Neural cell (in vitro differentiated cells): ENCODE results near the gene PRKG1. TPM values are rescaled to one million over a fixed set of nuclear protein-coding genes. Genes with fewer than 3 reads are reported as not detected.

Experiments
- H2AFZ ChIP-seq: fragments of 200-600, 300-800 bp; sonication (generic), shearing (Covaris generic); 2 replicates; pipeline ENCODE4 v1.6.0; 2014; ENCODE audit warnings: low read depth, mild to moderate bottlenecking, antibody characterized with exemption, low read length, moderate library complexity
- H3F3A ChIP-seq: fragments of 200-600 bp; shearing (Covaris generic); 2 replicates; pipeline ENCODE4 v1.6.1; 2016; ENCODE audit warnings: mild to moderate bottlenecking, moderate library complexity, mixed read lengths, antibody characterized with exemption, low read length; ENCODE audit not compliant: insufficient read depth, poor library complexity, severe bottlenecking
- H3K27ac ChIP-seq: fragments of 200-600, 300-800 bp; sonication (generic), shearing (Covaris generic); 2 replicates; pipeline ENCODE4 v1.5.1; 2014; ENCODE audit warnings: mild to moderate bottlenecking, low read length, moderate library complexity
- H3K27me3 ChIP-seq: fragments of 300-800, 200-600 bp; sonication (generic), shearing (Covaris generic); 2 replicates; pipeline ENCODE4 v1.6.0; 2014; ENCODE audit warnings: mild to moderate bottlenecking, low read depth, low read length, moderate library complexity; ENCODE audit not compliant: insufficient read depth
- H3K36me3 ChIP-seq: fragments of 300-800, 200-600 bp; sonication (generic), shearing (Covaris generic); 2 replicates; pipeline ENCODE4 v1.5.1; 2014; ENCODE audit warnings: mild to moderate bottlenecking, antibody characterized with exemption, low read length, moderate library complexity; ENCODE audit not compliant: insufficient read depth
- H3K4me2 ChIP-seq: fragments of 300-800, 200-600 bp; sonication (generic), shearing (Covaris generic); 2 replicates; pipeline ENCODE4 v1.6.0; 2014; ENCODE audit warnings: mild to moderate bottlenecking, low read length
- H3K4me3 ChIP-seq: fragments of 300-800, 200-600 bp; sonication (generic), shearing (Covaris generic); 2 replicates; pipeline ENCODE4 v1.5.1; 2014; ENCODE audit warnings: mild to moderate bottlenecking, low read length, moderate library complexity
- H3K79me2 ChIP-seq: fragments of 200-600 bp; shearing (Covaris generic); replicated peaks from 2 replicates; pipeline ENCODE4 v1.6.0; 2014; ENCODE audit warnings: mild to moderate bottlenecking, low read length, moderate library complexity; ENCODE audit not compliant: insufficient read depth
- H3K9ac ChIP-seq: fragments of 300-800, 200-600 bp; sonication (generic), shearing (Covaris generic); 2 replicates; pipeline ENCODE4 v1.6.1; 2016; ENCODE audit warnings: mild to moderate bottlenecking, low read length, mixed read lengths
- H3K9me2 ChIP-seq: fragments of 200-600 bp; shearing (Covaris generic); 2 replicates; pipeline ENCODE4 v1.6.1; 2016; ENCODE audit warnings: mild to moderate bottlenecking, low read length, mixed read lengths; ENCODE audit not compliant: insufficient read depth
- H3K9me3 ChIP-seq: fragments of 200-600, 300-800 bp; sonication (generic), shearing (Covaris generic); 2 replicates; pipeline ENCODE4 v1.6.1; 2016; ENCODE audit warnings: mild to moderate bottlenecking, mixed run types, low read length, moderate library complexity, mixed read lengths
- H4K20me1 ChIP-seq: fragments of 200-600 bp; shearing (Covaris generic); 2 replicates; pipeline ENCODE4 v1.6.1; 2016; ENCODE audit warnings: mild to moderate bottlenecking, mixed run types; ENCODE audit not compliant: insufficient read depth
- EP300 ChIP-seq: fragments of 450-650 bp; conservative IDR thresholded peaks from 2 replicates; pipeline ENCODE4 v1.6.1; 2014; ENCODE audit warnings: antibody characterized with exemption, mild to moderate bottlenecking, moderate library complexity; ENCODE audit not compliant: poor library complexity, severe bottlenecking
- EZH2 ChIP-seq: fragments of 200-600, 300-800 bp; shearing (Covaris generic), sonication (generic); IDR thresholded peaks from 2 replicates; pipeline ENCODE4 v1.6.1; 2014; ENCODE audit warnings: antibody characterized with exemption, low read length, borderline replicate concordance, mild to moderate bottlenecking; ENCODE audit not compliant: insufficient read depth, poor library complexity, severe bottlenecking
- MXI1 ChIP-seq: fragments of 450-650 bp; conservative IDR thresholded peaks from 2 replicates; pipeline ENCODE4 v1.6.1; 2014; ENCODE audit warnings: antibody characterized with exemption, mild to moderate bottlenecking; ENCODE audit not compliant: poor library complexity, severe bottlenecking
- POLR2AphosphoS5 ChIP-seq: IDR thresholded peaks from 2 replicates; pipeline ENCODE4 v1.6.1; 2012
- RAD21 ChIP-seq: fragments of 450-650 bp; conservative IDR thresholded peaks from 2 replicates; pipeline ENCODE4 v1.6.1; 2014; ENCODE audit warnings: antibody characterized with exemption, mild to moderate bottlenecking, moderate library complexity
- SMC3 ChIP-seq: fragments of 450-650 bp; conservative IDR thresholded peaks from 2 replicates; pipeline ENCODE4 v1.6.1; 2014; ENCODE audit warnings: antibody characterized with exemption, mild to moderate bottlenecking, moderate library complexity; ENCODE audit not compliant: poor library complexity
- TAF1 ChIP-seq: IDR thresholded peaks from 2 replicates; pipeline ENCODE4 v1.6.1; 2012; ENCODE audit warnings: low read depth
- polyA plus RNA-seq: library from polyadenylated mRNA; depleted of rRNA; stranded (reverse); fragments of >200 nt; gene quantifications from 2 replicates; pipeline ENCODE4 v1.2.3, GENCODE V29; 2014
- TF ChIP-seq, protein P1 (sequence below): fragments of 450-650 bp; IDR thresholded peaks from 2 replicates; pipeline ENCODE4 v1.5.1; 2014; ENCODE audit warnings: antibody characterized with exemption, mild to moderate bottlenecking, moderate library complexity; ENCODE audit not compliant: poor library complexity, severe bottlenecking
- TF ChIP-seq, protein P2 (sequence below): IDR thresholded peaks from 2 replicates; pipeline ENCODE4 v1.6.1; 2012; ENCODE audit warnings: borderline replicate concordance

PRKG1 gene
- polyA plus RNA-seq, 1 donor from 2014 or later, result 2.2 TPM

DNA sequence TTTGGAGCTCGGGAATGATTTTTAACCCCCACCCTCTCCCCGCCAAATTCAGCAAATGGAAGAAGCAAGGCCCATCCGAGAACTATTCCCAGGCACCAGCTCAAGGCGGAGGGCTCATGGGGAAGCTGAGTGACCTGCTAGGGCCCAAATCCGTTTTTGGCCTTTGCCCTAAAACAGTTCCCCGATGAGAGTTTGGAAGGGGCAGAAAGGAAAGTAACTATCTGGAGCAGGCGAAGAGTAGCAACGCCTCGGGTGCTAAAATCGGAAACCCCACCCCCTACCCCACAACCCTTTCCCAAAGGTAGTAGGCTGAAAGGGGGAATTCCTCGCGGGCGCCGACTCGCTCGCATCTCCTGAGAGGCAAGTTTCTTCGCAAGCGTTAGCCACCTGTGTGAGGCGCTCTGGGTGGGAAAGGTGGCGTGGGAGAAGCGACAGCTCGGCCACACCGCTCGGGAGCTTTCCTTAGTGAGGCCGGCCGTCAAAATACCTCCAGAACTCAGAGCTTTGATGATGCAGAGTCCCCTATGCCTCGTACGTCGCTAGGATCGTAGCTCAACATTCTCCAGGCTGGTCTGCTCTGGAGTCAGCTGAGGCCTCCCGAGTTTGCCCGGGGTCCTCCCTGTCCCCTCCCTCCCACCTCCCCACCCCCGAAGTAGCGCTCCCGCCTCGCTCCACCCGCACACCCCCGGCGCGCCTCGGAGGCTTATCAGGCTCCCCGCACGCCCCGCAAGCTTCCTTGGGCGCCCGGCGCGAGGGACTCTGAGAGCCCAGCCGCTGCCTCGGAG, 642 bp upstream of the PRKG1 start:
- Histone ChIP-seq H4K20me1 (no peaks in the 10 kb centered on the region), H3K9me3 (no peaks in the 10 kb centered on the region), H3K27ac (no peak overlapping the region), H3K36me3 (no peaks in the 10 kb centered on the region), H3K9me2 (no peaks in the 10 kb centered on the region), H3K27me3 (peaks cover 14% of the 10 kb centered on the region), H3K9ac (peak overlapping the region; percentile 62), H2AFZ (peak overlapping the region; percentile 72), H3K4me2 (peak overlapping the region; percentile 78), H3F3A (peaks cover 6% of the 10 kb centered on the region), H3K4me3 (peak overlapping the region; percentile 84), H3K79me2 (no peaks in the 10 kb centered on the region)
- TF ChIP-seq, protein P1, sequence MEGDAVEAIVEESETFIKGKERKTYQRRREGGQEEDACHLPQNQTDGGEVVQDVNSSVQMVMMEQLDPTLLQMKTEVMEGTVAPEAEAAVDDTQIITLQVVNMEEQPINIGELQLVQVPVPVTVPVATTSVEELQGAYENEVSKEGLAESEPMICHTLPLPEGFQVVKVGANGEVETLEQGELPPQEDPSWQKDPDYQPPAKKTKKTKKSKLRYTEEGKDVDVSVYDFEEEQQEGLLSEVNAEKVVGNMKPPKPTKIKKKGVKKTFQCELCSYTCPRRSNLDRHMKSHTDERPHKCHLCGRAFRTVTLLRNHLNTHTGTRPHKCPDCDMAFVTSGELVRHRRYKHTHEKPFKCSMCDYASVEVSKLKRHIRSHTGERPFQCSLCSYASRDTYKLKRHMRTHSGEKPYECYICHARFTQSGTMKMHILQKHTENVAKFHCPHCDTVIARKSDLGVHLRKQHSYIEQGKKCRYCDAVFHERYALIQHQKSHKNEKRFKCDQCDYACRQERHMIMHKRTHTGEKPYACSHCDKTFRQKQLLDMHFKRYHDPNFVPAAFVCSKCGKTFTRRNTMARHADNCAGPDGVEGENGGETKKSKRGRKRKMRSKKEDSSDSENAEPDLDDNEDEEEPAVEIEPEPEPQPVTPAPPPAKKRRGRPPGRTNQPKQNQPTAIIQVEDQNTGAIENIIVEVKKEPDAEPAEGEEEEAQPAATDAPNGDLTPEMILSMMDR, result peak; percentile 31
- TF ChIP-seq SMC3 (peak; percentile 28), TAF1 (no peak), RAD21 (peak; percentile 27), POLR2AphosphoS5 (no peak), EZH2 (no peak), MXI1 (peak; percentile 21), EP300 (no peak)
- TF ChIP-seq, protein P2, sequence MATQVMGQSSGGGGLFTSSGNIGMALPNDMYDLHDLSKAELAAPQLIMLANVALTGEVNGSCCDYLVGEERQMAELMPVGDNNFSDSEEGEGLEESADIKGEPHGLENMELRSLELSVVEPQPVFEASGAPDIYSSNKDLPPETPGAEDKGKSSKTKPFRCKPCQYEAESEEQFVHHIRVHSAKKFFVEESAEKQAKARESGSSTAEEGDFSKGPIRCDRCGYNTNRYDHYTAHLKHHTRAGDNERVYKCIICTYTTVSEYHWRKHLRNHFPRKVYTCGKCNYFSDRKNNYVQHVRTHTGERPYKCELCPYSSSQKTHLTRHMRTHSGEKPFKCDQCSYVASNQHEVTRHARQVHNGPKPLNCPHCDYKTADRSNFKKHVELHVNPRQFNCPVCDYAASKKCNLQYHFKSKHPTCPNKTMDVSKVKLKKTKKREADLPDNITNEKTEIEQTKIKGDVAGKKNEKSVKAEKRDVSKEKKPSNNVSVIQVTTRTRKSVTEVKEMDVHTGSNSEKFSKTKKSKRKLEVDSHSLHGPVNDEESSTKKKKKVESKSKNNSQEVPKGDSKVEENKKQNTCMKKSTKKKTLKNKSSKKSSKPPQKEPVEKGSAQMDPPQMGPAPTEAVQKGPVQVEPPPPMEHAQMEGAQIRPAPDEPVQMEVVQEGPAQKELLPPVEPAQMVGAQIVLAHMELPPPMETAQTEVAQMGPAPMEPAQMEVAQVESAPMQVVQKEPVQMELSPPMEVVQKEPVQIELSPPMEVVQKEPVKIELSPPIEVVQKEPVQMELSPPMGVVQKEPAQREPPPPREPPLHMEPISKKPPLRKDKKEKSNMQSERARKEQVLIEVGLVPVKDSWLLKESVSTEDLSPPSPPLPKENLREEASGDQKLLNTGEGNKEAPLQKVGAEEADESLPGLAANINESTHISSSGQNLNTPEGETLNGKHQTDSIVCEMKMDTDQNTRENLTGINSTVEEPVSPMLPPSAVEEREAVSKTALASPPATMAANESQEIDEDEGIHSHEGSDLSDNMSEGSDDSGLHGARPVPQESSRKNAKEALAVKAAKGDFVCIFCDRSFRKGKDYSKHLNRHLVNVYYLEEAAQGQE, result no peak

DNA sequence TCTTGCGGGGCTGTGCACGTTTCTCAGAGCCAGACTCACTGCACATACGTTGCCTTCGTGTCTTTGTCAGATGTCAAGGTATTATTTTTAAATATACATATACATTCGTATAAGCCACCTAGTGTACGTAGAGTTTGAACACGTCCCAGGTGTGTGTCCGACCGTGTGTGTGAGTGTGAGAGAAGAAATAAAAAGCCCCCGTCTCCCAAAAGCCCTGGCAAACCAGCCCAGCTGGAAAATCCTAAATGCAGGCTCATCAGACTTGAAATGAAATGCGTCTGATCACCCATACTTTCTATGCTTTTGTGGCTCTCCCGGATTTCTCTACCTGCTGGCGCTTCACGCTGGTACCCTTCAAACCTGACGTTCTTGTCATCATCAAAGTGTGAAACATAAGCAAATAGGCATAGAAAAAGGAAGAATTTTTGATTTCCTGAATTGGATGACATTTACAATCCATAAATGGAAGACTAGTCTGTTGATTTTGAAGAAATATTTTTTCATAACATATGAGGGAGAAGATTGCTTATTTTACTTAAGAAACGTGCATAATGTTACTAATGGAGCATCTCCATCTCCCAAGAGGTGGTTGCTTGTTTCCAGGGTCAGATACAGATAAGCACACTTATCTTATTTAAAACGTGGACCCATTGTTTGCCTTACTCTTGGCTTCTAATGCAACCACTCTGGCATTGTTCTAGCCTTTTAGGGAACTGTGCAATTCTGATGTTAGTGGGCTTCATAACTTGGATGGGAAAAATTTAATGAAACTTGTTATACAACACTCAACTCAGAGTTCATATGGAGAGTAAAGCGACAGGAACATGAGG, 971 bp downstream of the PRKG1 start:
- H3K4me3 ChIP-seq, result peak overlapping the region; percentile 84
- H3K27ac ChIP-seq, result peak overlapping the region; percentile 14
- no peaks in the 10 kb centered on the region for H3K9me2 ChIP-seq
- no peaks in the 10 kb centered on the region for H3K9me3 ChIP-seq
- no peaks in the 10 kb centered on the region for H3K36me3 ChIP-seq
- peak overlapping the region; percentile 62 for H3K9ac ChIP-seq
- H3K27me3 ChIP-seq, result peaks cover 14% of the 10 kb centered on the region
- H3K4me2 ChIP-seq, result peak overlapping the region; percentile 78
- H4K20me1 ChIP-seq, result no peaks in the 10 kb centered on the region
- peaks cover 6% of the 10 kb centered on the region for H3F3A ChIP-seq
- H3K79me2 ChIP-seq, result no peaks in the 10 kb centered on the region
- H2AFZ ChIP-seq, result no peak overlapping the region
- peak; percentile 44 for TF ChIP-seq MXI1
- no peak for TF ChIP-seq EP300
